CD4-positive, alpha-beta T cell treated with Interleukin-6 for 4 hours (primary cell): Measurements from ENCODE around the gene PTBP1.

Source experiments
- DNase-seq: peaks from one replicate; pipeline ENCODE4 v3.0.0-alpha.2; 2020; ENCODE audit warnings: mixed read lengths

Gene PTBP1

DNA sequence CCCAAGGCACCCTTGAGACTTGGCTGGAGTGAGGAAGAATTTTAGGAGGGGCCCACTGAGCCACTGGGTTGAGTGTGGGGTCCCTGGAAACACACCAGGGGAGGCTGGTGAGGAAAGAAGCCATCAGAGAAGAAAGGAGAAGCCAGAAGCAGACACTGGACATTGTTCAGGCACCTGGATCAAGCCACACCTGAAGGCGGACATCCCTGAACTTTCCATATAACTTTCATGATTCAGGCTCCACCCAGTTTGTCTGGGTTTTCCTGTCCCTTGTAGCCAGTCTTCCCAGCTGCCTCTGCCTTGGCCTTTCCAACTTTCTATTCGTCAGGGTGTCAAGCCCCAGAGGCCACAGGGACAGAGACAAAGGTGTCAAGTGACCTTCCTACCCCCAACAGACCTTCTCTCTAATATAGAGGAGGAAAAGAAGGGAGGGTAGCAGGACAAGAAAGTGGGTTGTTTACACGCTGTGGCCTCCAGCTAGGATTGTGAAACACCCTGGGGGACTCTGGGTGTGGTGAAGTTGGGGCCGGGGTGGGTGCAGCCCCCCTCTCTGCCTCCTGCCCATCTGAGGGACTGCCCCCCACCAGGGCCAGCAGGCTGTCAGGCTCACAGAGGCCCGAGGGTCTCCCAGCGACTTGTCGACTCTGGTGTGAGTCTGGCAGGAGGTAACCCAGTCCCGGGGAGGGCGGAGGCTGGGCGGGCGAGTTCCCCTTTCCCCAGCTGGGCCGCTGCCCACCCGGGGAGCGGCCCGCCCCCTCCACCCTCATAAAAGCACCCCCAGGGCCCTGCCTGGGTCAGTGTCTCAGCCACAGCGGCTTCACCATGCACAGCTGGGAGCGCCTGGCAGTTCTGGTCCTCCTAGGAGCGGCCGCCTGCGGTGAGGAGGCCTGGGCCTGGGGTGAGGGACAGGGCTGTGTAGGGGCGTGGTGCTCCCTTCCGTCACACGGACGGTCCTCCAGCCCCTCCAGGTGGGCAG, 61.9 kb downstream of the PTBP1 start, which contains the start of gene CFD:
Gene CFD, plus strand, starts transcription at position 797 of the 976 bp plus-strand sequence. Its CDS starts 26 bp downstream, at position 823.
- no peak for DNase-seq

DNA sequence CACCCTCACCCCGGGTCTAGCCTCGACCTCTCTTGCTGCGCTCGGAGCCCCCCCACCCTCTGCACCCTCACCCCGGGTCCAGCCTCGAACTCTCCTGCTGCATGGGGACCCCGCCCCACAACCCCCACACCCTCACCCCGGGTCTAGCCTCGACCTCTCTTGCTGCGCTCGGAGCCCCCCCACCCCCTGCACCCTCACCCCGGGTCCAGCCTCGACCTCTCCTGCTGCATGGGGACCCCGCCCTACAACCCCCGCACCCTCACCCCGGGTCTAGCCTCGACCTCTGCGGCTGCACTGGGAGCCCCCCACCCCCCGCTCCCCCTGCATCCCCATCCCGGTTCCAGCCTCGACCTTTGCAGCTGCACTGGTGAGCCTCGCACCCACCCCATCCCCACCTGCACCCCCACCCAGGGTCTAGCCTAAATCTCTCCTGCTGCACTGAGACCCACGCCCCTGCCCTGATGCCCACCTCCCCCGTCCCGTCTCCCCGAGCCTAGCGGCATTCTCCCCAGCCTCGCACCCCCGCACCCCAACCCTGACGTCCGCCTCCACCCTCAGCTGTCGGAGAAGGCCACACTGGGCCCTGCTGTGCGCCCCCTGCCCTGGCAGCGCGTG, 64.0 kb downstream of the PTBP1 start:
- no peak for DNase-seq
